ENCODE measurements around the gene ACCS.
A peak's percentile ranks its signal among the peaks of the same experiment; 100 is the strongest.

The ACCS gene, protein sequence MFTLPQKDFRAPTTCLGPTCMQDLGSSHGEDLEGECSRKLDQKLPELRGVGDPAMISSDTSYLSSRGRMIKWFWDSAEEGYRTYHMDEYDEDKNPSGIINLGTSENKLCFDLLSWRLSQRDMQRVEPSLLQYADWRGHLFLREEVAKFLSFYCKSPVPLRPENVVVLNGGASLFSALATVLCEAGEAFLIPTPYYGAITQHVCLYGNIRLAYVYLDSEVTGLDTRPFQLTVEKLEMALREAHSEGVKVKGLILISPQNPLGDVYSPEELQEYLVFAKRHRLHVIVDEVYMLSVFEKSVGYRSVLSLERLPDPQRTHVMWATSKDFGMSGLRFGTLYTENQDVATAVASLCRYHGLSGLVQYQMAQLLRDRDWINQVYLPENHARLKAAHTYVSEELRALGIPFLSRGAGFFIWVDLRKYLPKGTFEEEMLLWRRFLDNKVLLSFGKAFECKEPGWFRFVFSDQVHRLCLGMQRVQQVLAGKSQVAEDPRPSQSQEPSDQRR

GRCh38 chr11:44065841-44066731, at the start of gene ACCS:
ACCS (plus strand) TSS chr11:44066270; CDS start chr11:44067628, 1,358 bp downstream.
- peak; percentile 72 to 79 for DNase-seq (ENCODE audit: low read depth in 1 of 2, low spot score in 1 of 2)

DNA sequence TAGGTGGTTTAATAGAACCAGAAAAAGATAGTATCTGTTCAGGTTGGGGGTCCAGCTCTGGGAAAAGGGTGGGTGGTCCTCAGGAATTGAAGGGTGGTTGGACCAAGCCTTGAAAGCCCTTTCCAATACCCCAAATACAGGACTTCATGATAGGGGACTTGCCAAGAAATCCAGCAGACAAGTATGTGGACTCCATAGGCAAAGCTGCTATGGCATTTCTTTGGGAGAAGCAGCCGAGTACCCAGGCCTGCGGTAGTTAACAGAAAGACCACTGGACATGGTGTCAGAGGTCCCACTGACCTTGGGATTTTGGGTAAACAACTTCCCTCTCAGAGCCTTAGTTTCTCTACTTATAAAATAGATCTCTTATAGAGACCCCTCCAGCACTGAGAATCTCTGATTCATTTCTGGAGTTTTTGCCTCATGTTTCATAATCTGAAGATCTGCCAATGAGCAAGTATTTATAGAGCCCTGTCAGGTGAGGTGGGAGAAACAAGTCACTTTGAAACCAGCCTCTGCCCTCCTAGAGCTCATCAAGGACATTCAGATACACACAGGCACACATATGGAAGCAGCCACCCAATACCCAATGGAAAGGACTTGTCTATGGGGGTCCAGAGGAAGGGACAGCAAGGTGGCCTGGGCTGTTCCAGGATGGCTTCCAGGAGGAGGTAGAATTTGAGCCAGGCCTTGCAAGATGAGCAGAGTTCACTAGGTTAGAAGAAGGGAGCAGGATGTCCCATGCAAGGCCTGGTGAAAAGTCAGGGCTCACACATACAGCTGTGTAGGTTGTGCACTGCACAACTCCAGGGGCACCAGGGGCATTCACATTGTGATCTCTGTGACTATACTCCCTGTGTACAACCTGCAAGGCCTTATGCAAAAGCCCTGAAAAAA, 49.3 kb upstream of the ACCS start:
- DNase-seq (ENCODE audit: low read depth in 1 of 2, low spot score in 1 of 2): no peak

GRCh38 chr11:44017443-44018126, 48.5 kb upstream of the ACCS start:
- DNase-seq (ENCODE audit: low read depth in 1 of 2, low spot score in 1 of 2): no peak

GRCh38 chr11:44018127-44018521, 47.9 kb upstream of the ACCS start:
- DNase-seq (ENCODE audit: low read depth in 1 of 2, low spot score in 1 of 2): no peak

DNA sequence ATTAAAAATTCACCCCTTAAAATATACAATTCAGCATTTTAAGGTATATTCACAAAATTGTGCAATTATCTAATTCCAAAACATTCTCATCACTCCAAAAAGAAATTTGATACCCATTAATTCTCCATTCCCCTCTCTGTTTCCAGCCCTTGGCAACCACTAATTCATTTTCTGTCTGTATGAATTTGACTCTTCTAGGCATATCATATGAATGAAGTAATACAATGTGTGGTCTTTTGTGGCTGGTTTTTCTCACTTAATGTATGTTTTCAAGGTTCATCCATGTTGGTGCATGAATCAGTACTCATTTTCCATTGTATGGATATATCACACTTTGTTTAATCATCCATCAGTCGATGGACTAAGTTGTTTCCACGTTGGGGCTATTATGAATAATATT, 47.2 kb upstream of the ACCS start:
- no peak for DNase-seq (ENCODE audit: low read depth in 1 of 2, low spot score in 1 of 2)

DNA sequence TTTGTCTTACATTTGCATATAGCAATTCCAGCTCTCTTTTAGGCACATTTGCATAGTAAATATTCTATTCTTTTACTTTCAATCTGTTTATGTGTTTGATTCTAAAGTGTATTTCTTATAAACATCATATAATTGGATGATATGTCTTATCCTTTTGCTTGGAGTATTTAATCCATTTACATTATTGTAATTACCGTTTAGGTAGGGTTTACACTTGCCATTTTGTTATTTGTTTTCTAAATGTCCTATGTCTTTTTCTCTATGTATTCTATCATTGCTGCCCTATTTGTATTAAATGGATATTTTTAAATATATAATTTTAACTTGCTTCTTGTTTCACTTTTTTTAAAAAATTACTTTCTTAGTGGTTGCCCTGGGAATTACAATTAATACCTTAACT, 41.1 kb upstream of the ACCS start:
- no peak for DNase-seq (ENCODE audit: low read depth in 1 of 2, low spot score in 1 of 2)

- DNase-seq (ENCODE audit: low read depth in 1 of 2, low spot score in 1 of 2): no peak
Observed at GRCh38 chr11:44025727-44026126, 40.3 kb upstream of the ACCS start.

DNA sequence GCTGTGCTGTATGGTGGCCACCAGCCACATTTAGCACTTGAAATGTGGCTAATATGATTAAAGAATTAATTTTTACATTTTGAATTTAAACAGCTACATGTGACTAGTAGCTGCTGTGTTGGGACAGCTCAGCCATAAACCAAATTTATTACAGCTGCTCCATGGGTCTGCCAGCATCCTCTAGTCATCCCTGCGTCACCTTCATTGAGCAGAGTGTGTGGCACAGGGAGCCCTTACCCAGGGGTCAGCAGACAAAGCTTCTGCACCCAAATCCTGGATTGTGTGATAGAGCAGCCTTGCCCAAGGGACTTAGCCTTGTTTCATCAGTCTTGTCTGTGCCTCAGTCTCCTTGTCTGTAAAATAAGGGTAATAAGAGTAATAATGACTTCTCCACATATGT, 37.7 kb upstream of the ACCS start:
- DNase-seq (ENCODE audit: low read depth in 1 of 2, low spot score in 1 of 2): no peak

DNA sequence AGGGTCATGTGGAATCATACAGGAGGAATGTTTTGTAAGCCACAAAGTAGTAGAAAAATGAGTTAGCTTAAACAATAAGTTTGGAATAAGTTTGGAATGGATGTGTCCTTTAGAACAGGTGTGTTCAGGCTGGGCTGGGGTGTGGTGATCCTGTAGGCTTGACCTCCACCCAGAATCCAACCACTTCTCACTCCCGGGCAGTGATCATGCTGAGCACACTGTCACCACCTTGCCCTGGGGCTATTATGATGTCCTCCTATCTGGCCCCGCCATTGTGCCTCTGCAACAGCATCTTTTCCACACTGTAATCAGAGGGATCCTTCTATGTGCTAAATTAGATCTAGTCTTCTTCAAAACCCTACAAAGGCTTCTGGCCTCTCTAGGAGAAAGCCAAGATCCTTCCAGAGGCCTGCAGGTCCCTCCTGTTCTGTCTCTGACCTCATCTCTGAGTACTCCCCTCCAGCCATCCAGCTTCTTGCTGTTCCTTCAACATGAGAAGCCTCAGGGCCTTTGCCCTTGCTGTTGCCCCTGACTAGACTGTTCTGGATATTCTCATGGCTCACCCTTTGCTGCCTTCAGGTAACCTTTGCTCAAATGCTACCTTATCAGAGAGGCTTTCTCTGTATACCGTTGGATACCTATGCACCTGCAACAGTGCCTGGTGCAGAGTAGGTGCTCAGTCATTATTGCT, 37.1 kb upstream of the ACCS start:
- DNase-seq (ENCODE audit: low read depth in 1 of 2, low spot score in 1 of 2): no peak

DNA sequence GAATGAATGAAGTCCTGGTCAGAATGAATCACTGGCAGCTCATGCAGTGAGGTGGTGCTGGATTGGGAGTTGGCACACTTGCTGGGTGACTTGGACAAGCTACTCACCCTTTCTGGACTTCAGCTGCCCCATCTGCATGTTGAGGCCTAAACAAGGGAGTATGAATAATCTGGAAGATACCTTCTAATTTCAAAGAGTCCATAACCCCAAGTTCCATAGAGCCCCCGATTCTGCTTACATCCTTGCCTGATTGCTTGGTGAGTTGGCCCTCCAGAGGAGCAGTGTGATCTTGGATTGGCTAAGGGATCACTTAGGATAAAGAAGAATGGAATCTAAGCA, 36.6 kb upstream of the ACCS start:
- no peak for DNase-seq (ENCODE audit: low read depth in 1 of 2, low spot score in 1 of 2)

DNA sequence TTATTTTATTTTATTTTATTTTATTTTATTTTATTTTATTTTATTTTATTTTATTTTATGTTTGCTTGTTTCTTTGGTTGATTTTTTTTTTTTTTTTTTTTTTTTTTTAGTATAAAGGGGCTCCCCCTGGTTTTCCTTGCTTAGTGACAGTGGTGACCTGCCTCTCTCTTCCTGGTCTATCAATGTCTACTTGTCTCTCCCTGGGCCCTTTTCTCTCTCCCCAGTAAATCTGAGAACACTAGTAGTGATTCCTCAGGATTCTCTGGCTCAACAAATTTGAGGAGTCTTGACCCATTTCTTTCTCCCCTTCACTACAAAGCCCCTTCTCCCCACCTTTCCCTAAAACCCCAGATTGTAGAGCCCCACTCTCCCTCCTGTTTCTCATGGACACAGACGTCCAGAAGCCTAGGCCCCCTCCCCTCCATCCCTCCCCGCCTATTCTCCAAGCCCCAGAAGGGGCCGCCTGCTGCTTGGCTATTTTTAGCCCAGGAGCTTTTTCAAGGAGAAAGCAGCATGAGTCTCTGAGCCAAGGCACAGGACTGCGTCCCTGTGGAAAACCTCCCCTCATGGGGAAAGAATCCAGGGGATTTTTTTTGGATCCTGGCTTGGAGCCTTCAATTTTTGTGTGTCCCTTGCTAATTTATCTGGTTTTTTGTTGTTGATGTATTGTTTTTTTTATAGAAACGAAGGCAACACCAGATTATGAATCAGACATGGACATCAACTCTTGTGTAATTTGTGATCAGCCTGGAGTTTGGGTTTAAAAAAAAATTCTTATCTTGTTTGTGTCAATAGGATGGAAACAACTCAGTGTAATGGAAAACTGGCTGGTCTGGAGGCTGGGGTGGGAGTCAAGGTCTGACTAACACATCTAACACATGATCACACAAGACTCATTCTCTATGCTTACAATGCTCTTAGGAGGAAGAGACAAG, 35.8 kb upstream of the ACCS start:
- DNase-seq (ENCODE audit: low read depth in 1 of 2, low spot score in 1 of 2): no peak

GRCh38 chr11:44030996-44031395, 35.1 kb upstream of the ACCS start:
- DNase-seq (ENCODE audit: low read depth in 1 of 2, low spot score in 1 of 2): no peak

GRCh38 chr11:44031549-44031948, 34.5 kb upstream of the ACCS start:
- DNase-seq (ENCODE audit: low read depth in 1 of 2, low spot score in 1 of 2): no peak

- no peak for DNase-seq (ENCODE audit: low read depth in 1 of 2, low spot score in 1 of 2)
Observed at GRCh38 chr11:44032299-44033085, 33.6 kb upstream of the ACCS start.

DNA sequence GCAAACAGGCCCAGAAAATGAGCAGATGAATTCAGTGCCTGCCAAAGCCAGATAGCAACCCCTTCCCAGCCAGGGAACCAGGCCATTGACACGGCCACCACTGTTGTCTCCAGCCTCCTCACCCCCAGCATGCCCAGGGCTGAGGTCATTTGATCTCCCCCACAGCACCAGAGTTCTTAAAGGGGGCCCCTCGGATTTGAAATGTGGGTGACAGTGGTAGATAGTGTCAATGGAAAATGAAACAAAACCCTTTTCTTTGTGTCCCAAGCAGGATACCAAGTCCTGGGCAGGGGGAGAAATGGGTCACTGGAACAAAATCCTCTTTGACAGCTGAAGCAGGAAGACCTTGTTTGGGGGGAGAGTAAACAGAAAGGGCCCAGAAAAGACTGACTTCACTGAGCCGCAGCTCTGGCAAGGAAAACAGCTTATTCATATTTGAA, 32.6 kb upstream of the ACCS start:
- no peak for DNase-seq (ENCODE audit: low read depth in 1 of 2, low spot score in 1 of 2)

DNA sequence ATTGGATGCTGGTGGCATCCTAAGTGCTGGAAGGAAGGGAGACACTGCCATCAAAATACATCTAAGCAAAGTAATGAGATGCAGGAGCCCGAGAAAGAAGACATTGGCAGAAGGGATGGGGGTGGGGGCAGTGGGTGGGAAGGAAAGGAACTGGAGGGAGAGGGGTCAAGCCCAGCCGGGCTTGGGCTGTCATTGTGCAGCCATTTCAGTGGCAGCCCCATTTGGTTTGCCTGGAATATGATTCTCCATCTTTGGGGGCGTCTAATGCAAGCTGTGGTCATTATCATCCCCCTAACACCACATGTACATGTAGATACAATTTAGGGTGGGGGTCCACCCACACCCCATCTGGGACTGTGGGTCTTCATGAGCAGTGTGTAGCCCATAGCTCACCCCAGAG, 32.2 kb upstream of the ACCS start:
- no peak for DNase-seq (ENCODE audit: low read depth in 1 of 2, low spot score in 1 of 2)

DNA sequence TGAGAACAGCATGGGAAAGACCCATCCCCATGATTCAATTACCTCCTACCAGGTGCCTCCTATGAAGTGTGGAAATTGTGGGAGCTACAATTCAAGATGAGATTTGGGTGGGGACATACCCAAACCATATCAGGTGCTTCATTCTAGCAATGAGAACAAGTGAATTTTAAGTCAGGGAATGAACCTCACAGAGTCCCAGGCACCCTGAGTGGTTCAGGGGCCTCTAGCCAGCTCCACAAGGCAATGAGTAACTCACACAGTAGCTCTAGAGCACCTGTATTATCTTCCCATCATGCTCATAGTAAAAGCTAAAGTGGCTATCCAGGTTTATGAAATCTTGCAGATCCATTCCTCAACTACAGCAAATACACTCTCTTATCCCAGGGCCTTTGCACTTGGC, 31.4 kb upstream of the ACCS start:
- DNase-seq (ENCODE audit: low read depth in 1 of 2, low spot score in 1 of 2): no peak
